Nephron progenitor cell (in vitro differentiated cells): ENCODE measurements around the gene ODAD2.

Source experiments
- DNase-seq: peaks from one replicate; pipeline ENCODE4 v3.0.0; 2021
- H3K27ac Mint-ChIP-seq: 2 replicates; pipeline ENCODE4 v1.8.0; 2021; ENCODE audit warnings: mild to moderate bottlenecking, moderate library complexity, mixed read lengths
- H3K27me3 Mint-ChIP-seq: 2 replicates; pipeline ENCODE4 v1.8.0; 2021; ENCODE audit warnings: mild to moderate bottlenecking, low read depth, mixed read lengths; ENCODE audit not compliant: poor library complexity
- H3K36me3 Mint-ChIP-seq: 2 replicates; pipeline ENCODE4 v1.8.0; 2021; ENCODE audit warnings: low read depth, mixed read lengths
- H3K4me1 Mint-ChIP-seq: 2 replicates; pipeline ENCODE4 v1.8.0; 2021; ENCODE audit warnings: mixed read lengths
- H3K4me3 Mint-ChIP-seq: 2 replicates; pipeline ENCODE4 v1.8.0; 2021; ENCODE audit warnings: mild to moderate bottlenecking, moderate library complexity, mixed read lengths
- H3K9me3 Mint-ChIP-seq: 2 replicates; pipeline ENCODE4 v1.8.0; 2021; ENCODE audit warnings: mild to moderate bottlenecking, moderate library complexity, mixed read lengths
- CTCF ChIP-seq: fragments of 200-600 bp; sonication (generic); IDR thresholded peaks from 2 replicates; pipeline ENCODE4 v1.5.0; 2021; ENCODE audit warnings: antibody characterized with exemption

ODAD2 gene

DNA sequence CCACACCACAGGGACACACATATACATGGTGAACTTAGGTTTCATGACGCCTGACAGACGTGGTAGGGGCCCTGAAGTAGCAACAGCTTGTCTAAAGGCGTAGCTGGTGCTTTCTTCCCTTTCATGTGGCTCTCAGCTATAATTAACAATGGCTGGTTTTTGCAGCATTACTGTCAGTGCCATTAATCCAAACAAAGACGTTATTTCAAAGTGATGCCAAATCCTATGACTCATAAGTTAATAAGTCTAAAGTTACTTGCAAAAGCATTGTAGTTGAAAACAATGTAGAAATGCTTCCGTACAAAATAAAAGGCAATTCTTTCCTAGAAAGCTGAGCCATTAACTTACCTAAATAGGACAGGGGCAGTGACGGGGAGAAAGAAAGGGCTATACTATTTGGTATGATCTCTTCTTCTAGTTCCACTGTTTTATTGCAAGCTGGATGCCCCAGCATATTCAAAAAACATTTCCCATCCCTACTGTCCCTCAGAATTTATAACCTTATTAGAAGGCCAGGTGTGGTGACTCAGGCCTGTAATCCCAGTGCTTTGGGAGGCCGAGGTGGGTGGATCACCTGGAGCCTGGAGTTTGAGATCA lies 105.4 kb downstream of the ODAD2 start:
- H3K36me3 Mint-ChIP-seq, result no peaks in the 10 kb centered on the region
- TF ChIP-seq CTCF, result no peak
- no peaks in the 10 kb centered on the region for H3K4me1 Mint-ChIP-seq
- no peak for DNase-seq
- H3K4me3 Mint-ChIP-seq, result no peak overlapping the region
- H3K27me3 Mint-ChIP-seq, result peaks cover 2% of the 10 kb centered on the region
- H3K27ac Mint-ChIP-seq, result no peak overlapping the region
- no peaks in the 10 kb centered on the region for H3K9me3 Mint-ChIP-seq

DNA sequence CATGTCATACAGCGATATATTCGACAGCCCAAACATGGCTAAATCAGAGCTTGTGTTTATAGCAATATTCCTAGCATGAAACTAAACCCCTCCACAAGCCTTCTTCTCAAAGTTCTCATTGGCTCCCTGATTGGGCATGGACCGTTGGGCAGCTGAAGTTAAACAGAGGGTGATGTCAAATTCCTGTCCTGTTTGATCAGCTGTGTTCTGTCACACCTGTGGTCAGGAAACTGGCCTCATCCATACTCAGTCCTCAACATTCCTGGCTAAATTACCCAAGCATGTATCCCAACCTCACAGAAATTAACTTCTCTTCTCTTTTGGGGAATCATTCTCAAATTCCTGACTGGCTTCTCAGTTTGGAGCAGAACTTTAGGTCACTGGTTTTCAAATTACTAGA lies 107.9 kb downstream of the ODAD2 start:
- H3K27ac Mint-ChIP-seq, result peak overlapping the region; percentile 34
- peaks cover 2% of the 10 kb centered on the region for H3K27me3 Mint-ChIP-seq
- no peaks in the 10 kb centered on the region for H3K4me1 Mint-ChIP-seq
- TF ChIP-seq CTCF, result no peak
- no peak overlapping the region for H3K4me3 Mint-ChIP-seq
- no peaks in the 10 kb centered on the region for H3K36me3 Mint-ChIP-seq
- peaks cover under 1% of the 10 kb centered on the region for H3K9me3 Mint-ChIP-seq
- no peak for DNase-seq

GRCh38 chr10:27889518-27889917 lies 109.4 kb downstream of the ODAD2 start:
- Mint-ChIP-seq H3K4me1 (no peaks in the 10 kb centered on the region), H3K36me3 (no peaks in the 10 kb centered on the region), H3K9me3 (peaks cover 3% of the 10 kb centered on the region), H3K27ac (no peak overlapping the region), H3K4me3 (no peak overlapping the region), H3K27me3 (peaks cover 2% of the 10 kb centered on the region)
- TF ChIP-seq CTCF, result no peak
- DNase-seq, result no peak

DNA sequence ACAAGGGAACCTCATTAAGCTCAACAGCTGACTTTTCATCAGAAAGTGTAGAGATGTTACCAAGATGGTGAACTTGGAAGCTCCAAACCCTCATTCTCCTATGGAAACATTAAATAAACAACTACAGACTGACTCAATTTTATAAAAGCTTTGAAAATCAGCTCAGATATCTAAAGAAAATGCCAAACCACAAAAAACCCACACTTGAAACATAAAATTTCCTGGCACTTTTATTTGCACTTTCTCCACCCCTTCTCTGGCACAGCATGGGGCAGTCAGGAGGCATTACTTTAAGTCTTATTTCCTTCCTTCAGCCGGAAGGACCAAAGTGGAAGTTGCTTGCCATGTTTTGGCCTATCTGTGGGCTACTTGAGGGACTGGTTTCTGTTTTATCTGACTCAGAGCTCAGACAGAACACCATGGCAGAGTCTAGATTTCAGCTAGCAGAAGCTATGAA lies 114.7 kb downstream of the ODAD2 start:
- Mint-ChIP-seq H3K4me1 (no peaks in the 10 kb centered on the region), H3K4me3 (no peak overlapping the region), H3K27me3 (no peaks in the 10 kb centered on the region), H3K9me3 (peaks cover 3% of the 10 kb centered on the region), H3K36me3 (no peaks in the 10 kb centered on the region), H3K27ac (no peak overlapping the region)
- DNase-seq, result no peak
- TF ChIP-seq CTCF, result no peak

GRCh38 chr10:27878281-27878680 lies 120.6 kb downstream of the ODAD2 start:
- TF ChIP-seq CTCF, result no peak
- no peak overlapping the region for H3K4me3 Mint-ChIP-seq
- H3K36me3 Mint-ChIP-seq, result no peaks in the 10 kb centered on the region
- no peak overlapping the region for H3K27ac Mint-ChIP-seq
- H3K4me1 Mint-ChIP-seq, result no peaks in the 10 kb centered on the region
- DNase-seq, result no peak
- no peaks in the 10 kb centered on the region for H3K27me3 Mint-ChIP-seq
- peaks cover 18% of the 10 kb centered on the region for H3K9me3 Mint-ChIP-seq

GRCh38 chr10:27865221-27865635 lies 133.7 kb downstream of the ODAD2 start:
- Mint-ChIP-seq H3K4me1 (no peaks in the 10 kb centered on the region), H3K36me3 (no peaks in the 10 kb centered on the region), H3K9me3 (peaks cover 16% of the 10 kb centered on the region), H3K27ac (no peak overlapping the region), H3K4me3 (no peak overlapping the region), H3K27me3 (no peaks in the 10 kb centered on the region)
- no peak for DNase-seq
- no peak for TF ChIP-seq CTCF
